DLD1 (cell line): ENCODE data around the gene MAGI1.

Experiments used
- in situ Hi-C: cut with HindIII; loops from 2 replicates; pipeline ENCODE4 v1.10.0; 2017; ENCODE audit warnings: low sequenced_read_pairs

The MAGI1 gene

GRCh38 chr3:65473736-65474135 is 565.0 kb downstream of the MAGI1 start:
- in situ Hi-C loops = no loop called here

- in situ Hi-C loops = no loop called here
Observed at GRCh38 chr3:65472501-65472900, 566.2 kb downstream of the MAGI1 start.

GRCh38 chr3:65466300-65466988 is 572.3 kb downstream of the MAGI1 start:
- in situ Hi-C loops = no loop called here

GRCh38 chr3:65449841-65450428 is 588.8 kb downstream of the MAGI1 start:
- in situ Hi-C loops = loop anchor here (25.0 kb wide), 1 partner anchor 262 kb away; no protein-coding TSS in a partner anchor

- in situ Hi-C loops = loop anchor here (25.0 kb wide), 1 partner anchor 264 kb away; no protein-coding TSS in a partner anchor
Observed at GRCh38 chr3:65448120-65448519, 590.6 kb downstream of the MAGI1 start.

GRCh38 chr3:65445573-65446169 is 593.0 kb downstream of the MAGI1 start:
- in situ Hi-C loops = loop anchor here (25.0 kb wide), 1 partner anchor 267 kb away; no protein-coding TSS in a partner anchor

- in situ Hi-C loops = loop anchor here (25.0 kb wide), 1 partner anchor 268 kb away; no protein-coding TSS in a partner anchor
Observed at GRCh38 chr3:65444447-65444815, 594.3 kb downstream of the MAGI1 start.

- in situ Hi-C loops = loop anchor here (25.0 kb wide), 1 partner anchor 268 kb away; no protein-coding TSS in a partner anchor
Observed at GRCh38 chr3:65443739-65444446, 594.8 kb downstream of the MAGI1 start.

GRCh38 chr3:65439641-65440284 is 599.0 kb downstream of the MAGI1 start:
- in situ Hi-C loops = loop anchor here (25.0 kb wide), 1 partner anchor 273 kb away; no protein-coding TSS in a partner anchor

GRCh38 chr3:65438612-65439011 is 600.1 kb downstream of the MAGI1 start:
- in situ Hi-C loops = loop anchor here (25.0 kb wide), 1 partner anchor 274 kb away; no protein-coding TSS in a partner anchor

GRCh38 chr3:65438096-65438495 is 600.6 kb downstream of the MAGI1 start:
- in situ Hi-C loops = loop anchor here (25.0 kb wide), 1 partner anchor 274 kb away; no protein-coding TSS in a partner anchor

GRCh38 chr3:65436580-65436979 is 602.1 kb downstream of the MAGI1 start:
- in situ Hi-C loops = loop anchor here (25.0 kb wide), 1 partner anchor 276 kb away; no protein-coding TSS in a partner anchor

GRCh38 chr3:65433480-65433879 is 605.2 kb downstream of the MAGI1 start:
- in situ Hi-C loops = loop anchor here (25.0 kb wide), 1 partner anchor 279 kb away; no protein-coding TSS in a partner anchor

- in situ Hi-C loops = loop anchor here (25.0 kb wide), 1 partner anchor 280 kb away; no protein-coding TSS in a partner anchor
Observed at GRCh38 chr3:65432388-65433003, 606.2 kb downstream of the MAGI1 start.

GRCh38 chr3:65425880-65426279 is 612.8 kb downstream of the MAGI1 start:
- in situ Hi-C loops = loop anchor here (25.0 kb wide), 1 partner anchor 286 kb away; no protein-coding TSS in a partner anchor

GRCh38 chr3:65422154-65422553 is 616.6 kb downstream of the MAGI1 start:
- in situ Hi-C loops = loop anchor here (25.0 kb wide), 1 partner anchor 885 kb away; no protein-coding TSS in a partner anchor

- in situ Hi-C loops = loop anchor here (25.0 kb wide), 1 partner anchor 882 kb away; no protein-coding TSS in a partner anchor
Observed at GRCh38 chr3:65419233-65419632, 619.5 kb downstream of the MAGI1 start.

GRCh38 chr3:65413891-65414290 is 624.8 kb downstream of the MAGI1 start:
- in situ Hi-C loops = loop anchor here (25.0 kb wide), 1 partner anchor 877 kb away; no protein-coding TSS in a partner anchor

GRCh38 chr3:65412588-65412987 is 626.1 kb downstream of the MAGI1 start:
- in situ Hi-C loops = loop anchor here (25.0 kb wide), 1 partner anchor 875 kb away; no protein-coding TSS in a partner anchor
